Bone marrow (tissue), 2 donors: ENCODE measurements around the gene P4HA2.
"Not testable (repeated sequence)": the region's sequence is repeated elsewhere in the genome, so short reads cannot be mapped to it uniquely, and the experiment has no call there.

Experiments used
- DNase-seq, 2 donors: peaks; one replicate each; lab custom pipeline; 2025; lab: John Stamatoyannopoulos, UW

P4HA2 gene

DNA sequence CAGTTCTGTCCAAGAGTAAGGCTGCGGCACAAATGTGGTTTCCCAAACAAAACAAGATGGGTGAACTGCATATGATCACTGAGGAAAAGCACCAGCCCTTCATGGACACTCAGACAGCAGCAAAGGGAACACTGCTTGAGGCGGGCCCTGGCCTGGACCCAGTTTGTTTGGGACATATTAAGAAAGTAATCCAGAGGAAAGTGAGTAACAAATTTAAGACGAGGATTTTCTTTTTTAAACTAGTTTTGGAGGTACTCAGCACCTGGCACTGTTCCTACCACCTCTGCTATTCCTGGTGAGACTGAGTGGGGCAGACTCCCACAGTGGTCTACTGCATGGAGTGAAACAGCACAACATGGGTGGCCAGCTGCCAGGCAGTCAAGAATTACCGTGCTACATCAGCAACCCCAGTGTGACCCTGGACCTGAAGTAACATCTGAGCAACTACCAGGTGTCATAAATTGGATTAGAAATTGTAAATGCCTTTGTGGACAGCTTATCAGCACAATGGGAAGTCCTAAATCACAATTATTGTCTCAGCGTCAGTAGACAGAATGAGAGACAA is 28.5 kb downstream of the P4HA2 start:
- DNase-seq, result no peak

- no peak for DNase-seq
Measured at GRCh38 chr5:132198571-132198970, 29.1 kb downstream of the P4HA2 start.

DNA sequence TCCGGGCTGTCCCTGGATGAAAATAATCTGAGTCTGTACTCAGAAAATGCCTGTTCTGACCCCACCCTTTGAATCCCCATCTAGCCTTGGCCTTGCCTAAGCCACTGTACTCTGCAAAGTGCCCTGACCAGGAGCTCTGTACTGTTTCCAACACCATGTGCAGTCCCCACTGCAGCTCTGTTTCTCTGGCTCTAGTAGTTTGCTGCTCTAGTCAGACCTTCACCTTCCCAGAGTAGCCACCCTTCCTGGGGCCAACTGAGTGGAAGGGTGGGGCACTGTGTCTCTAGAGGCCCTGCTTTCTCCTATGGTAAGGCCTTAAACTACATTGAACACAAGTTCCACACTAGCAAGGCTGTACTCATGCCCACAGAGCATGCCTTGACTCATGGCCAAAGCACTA is 31.9 kb downstream of the P4HA2 start:
- DNase-seq, result no peak

DNA sequence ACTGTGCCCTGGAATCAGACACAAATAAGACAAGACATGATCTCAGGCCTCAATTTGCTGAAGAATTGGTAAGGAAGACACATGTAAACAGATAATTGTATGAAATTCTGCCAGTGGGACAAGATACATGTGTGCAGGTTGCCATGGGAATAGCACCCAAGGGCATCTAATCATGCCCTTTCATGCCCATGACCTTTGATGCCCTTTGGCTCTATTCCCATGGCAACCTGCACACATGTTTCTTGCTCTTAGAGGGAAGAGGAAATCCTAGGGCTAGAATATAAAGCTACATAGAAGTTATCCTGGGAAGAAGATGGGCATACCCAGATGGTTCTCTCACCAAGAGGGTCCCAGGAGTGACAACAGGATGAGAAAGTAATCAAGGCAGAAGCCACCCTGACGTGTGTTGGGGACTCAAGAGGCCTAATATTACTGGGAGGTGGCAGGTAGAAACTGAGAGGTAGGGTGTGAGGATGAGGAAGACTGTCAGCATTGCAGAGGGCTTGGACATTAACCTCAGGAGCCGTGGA is 34.4 kb downstream of the P4HA2 start:
- DNase-seq, result no peak

DNA sequence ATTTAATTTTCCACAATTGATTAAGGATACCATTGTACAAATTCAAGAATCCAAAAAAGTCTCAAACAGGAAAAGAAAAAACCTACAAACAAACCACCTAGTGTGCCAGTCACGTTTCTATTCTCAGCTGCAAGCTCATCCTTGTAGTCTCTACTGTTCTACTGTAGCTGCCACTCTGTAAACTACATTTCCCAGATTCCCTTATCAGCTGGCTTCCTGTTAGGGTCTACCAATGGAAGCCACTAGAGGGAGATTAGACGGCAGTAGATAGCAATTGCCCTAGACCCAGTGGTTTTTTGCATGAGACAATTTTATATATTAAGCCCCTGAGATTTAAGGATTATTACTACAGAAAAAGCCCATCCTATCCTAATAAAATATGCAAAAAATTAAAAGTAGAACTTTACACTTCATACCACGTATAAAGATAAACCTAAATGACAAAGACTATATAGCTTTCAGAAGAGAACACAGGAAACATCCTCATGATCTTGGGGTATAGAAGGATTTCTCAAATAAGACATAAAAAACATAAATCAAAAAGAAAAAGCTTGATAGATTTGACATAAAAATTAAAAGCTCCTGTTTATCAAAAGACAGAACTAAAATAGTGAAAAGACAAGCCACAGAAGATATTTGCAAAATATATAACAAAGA is 37.4 kb downstream of the P4HA2 start:
- peak in 1 of 2 donors; percentile 73 for DNase-seq

DNA sequence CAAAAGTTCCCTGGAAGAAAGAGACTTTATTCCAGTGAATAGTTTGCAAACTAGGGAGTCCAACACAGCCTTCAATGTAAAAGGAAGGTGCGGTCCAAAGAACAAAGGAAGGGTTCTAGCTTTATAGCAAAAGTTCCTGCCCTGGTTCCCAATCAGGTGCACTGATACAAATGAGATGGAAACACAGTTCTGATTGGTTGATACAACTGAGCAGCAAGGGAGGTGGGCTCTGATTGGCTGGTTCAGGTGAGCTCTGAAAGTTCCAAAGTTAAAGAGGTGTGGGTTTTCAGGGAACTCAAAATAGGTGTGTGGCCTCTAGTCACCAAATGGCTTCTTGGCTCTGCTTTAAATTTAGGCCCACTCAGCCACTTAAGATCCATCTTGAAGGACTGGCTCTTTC is 43.1 kb downstream of the P4HA2 start:
- DNase-seq, result no peak

DNA sequence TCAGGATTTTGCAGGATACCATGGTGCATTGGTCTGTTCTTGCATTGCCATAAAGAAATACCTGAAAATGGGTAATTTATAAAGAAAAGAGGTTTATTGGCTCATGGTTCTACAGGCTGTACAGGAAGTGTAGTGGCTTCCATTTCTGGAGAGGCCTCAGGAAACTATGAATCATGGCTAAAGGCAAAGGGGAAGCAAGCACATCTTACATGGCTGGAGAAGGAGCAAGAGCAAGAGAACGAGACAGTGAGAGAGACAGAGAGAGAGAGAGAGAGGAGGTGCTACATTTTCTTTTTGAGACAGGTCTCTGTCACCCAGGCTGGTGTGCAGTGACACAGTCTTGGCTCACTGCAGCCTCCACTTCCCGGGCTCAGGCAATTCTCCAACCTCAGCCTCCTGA is 43.9 kb downstream of the P4HA2 start:
- no peak for DNase-seq

DNA sequence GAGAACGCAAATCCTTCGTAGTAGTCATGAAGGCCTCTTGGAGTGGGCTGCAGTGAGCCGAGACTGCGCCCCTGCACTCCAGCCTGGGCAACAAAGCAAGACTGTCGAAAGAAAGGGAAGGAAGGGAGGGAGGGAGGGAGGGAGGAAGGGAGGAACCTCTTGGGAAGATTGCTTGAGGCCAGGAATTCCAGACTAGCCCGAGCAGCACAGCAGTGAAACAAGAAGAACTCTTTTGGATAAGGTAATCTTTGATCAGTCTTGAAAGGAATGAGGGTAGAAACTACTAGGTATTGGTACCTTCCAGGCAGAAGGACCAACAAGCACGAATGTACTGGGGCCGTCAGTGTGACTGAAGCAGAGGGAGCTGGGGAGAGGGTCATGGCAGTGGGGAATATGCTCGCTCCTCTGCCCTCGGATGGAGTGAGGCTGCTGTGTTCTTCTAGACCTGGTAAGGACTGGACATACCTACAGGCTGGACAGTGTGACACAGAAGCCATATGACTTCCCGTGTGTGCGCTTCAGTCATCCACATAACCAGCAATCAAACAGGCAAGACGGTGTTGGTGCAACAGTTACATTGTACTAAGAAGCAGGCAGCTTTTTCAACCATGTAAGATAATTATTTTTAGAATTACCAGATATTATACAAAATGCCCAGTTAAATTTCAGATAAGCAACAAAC is 45.2 kb downstream of the P4HA2 start:
- DNase-seq, result no peak

- no peak for DNase-seq
Measured at GRCh38 chr5:132181011-132181629, 46.5 kb downstream of the P4HA2 start.

DNA sequence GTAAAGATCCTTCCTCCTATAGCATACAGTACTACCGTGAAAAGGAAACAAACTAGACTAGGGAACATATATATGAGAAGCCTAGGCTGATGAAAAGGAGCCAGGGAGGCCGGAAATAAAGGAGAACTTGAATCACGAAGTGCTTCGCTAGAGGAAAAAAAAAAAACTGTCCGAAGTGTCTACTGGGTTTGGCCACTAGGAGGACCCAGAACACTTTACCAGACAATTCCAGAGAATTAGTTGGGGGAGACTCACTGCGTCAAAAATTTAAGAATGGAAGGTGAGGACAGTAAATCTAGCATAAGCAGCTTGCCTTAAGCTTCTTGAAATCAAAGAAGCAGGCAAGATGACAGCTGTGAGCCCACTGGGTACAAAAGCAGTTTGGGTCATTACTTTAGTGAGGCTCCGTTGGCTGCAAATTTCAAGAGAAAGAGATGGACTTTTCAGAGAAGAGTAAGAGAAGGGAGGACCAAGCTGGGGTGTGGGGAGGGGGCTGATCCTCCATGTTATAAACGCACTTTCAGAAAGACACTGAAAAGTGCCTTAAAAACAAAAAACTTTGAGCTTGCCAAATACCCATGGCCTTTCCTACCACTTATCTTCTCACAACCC is 47.4 kb downstream of the P4HA2 start:
- no peak for DNase-seq

DNA sequence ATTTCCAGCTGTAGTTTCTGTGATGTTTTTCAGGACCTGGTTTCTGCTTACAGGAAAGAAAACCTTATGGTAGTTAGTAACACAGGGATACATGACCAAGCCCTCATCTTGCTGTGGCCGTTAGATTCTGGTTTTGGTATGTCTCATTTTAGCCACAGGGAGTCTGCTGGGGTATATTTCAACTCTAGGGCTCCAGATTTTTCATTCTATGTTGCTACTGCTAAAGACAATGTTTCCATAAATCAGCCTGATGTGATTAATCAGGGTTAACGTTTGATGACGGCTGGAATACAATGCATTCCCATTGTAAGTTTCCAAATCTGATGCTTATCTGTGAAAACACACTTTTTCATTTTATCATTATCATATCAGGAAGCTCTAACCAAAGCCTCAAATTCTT is 48.2 kb downstream of the P4HA2 start:
- no peak for DNase-seq

DNA sequence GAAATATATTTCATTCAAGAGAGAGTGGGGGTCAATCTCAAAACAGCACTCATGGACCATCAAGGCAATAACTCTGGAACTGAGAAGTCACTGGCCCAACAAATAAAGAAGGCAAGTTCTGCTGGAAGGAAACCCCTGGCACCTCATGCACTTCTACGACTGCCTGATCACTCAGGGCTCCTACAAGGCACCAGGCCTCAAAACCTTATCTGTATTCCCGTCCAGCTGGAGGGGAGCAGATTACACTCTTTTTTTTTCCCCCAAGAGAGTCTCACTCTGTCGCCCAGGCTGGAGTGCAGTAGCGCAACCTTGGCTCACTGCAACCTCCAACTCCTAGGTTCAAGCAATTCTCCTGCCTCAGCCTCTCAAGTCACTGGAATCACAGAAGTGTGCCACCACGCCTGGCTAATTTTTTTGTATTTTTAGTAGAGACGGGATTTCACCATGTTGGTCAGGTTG is 49.9 kb downstream of the P4HA2 start:
- no peak for DNase-seq

DNA sequence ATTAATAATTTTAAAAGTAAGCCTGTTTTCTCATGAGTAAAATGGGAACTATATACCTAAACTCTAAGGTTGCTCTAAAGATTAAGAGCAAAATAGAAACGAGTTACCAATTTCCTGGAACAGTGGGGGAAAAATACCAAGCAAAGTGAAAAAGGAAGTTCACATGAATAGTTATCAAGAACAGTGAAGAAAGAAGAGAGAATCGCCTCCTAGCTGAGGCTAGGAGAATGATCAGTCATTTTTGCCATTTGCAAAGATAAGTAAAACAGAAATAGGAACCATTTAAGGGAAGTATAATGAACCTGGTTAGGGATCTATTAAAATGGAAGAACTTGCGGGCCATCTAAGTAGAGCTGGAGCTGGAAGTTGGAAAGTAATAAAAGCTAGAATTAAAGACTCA is 50.7 kb downstream of the P4HA2 start:
- DNase-seq, result peak in 1 of 2 donors; percentile 56

DNA sequence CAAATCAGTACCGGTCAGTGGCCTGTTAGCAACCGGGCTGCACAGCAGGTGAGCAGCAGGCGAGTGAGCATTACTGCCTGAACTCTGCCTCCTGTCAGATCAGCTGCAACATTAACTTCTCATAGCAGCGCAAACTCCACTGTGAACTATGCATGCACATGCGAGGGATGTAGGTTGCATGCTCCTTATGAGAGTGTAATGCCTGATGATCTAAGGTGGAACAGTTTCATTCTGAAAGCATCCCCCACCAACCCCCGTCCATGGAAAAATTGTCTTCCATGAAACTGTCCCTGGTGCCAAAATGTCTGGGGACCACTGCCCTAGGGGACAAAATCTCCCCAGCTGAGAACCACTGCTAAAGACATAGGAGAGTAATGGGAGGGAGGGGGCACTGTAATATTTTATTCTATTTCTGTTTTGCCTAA is 51.1 kb downstream of the P4HA2 start:
- no peak for DNase-seq

DNA sequence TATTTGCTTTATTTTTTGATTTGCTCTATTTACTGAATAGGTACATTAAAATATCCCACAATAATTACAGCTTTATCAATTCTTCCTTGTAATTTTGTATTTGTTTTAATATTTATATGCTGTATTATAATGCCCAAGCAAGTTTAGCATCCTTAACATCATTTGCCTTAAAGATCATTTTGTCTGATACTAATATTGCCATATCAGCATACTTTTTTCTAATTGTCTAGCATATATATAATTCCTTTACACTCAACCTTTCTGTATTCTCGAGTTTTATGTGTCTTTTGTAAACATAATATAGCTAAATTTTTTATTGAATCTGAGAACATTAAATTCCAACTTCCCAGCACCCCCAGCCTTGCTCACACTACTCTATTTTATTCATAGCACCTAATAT is 64.7 kb downstream of the P4HA2 start:
- DNase-seq, result no peak

DNA sequence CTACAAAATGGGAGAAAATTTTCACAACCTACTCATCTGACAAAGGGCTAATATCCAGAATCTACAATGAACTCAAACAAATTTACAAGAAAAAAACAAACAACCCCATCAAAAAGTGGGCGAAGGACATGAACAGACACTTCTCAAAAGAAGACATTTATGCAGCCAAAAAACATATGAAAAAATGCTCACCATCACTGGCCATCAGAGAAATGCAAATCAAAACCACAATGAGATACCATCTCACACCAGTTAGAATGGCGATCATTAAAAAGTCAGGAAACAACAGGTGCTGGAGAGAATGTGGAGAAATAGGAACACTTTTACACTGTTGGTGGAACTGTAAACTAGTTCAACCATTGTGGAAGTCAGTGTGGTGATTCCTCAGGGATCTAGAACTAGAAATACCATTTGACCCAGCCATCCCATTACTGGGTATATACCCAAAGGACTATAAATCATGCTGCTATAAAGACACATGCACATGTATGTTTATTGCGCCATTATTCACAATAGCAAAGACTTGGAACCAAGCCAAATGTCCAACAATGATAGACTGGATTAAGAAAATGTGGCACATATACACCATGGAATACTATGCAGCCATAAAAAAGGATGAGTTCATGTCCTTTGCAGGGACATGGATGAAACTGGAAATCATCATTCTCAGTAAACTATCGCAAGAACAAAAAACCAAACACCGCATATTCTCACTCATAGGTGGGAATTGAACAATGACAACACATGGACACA is 65.9 kb downstream of the P4HA2 start:
- not testable (repeated sequence) for DNase-seq

DNA sequence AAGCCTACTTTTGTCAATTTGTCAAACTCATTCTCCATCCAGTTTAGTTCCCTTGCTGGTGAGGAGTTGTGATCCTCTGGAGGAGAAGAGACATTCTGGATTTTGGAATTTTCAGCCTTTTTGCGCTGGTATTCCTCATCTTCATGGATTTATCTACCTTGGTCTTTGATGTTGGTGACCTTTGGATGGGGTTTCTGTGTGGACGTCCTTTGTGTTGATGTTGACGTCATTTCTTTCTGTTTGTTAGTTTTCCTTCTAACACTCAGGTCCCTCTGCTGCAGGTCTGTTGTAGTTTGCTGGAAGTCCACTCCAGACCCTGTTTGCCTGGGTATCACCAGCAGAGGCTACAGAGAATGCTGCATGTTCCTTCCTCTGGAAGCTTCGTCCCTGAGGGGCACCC is 71.2 kb downstream of the P4HA2 start:
- no peak for DNase-seq

DNA sequence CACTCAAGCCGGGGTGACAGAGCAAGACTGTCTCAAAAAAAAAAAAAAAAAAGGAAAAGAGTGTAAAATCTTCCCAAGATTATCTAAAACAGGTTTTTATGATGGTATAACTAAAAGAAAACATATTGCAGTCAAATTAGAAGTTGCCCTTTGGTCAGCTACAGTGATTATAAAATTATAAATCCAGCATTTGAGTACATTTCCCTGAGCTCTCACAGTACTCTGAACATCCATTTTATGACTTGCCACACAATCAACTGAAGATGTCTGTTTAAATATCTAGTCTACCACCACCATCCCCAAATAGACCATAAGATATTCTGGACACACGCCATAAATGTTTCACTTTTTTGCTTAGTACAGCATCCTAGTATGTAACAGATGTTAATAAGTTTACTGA is 77.1 kb downstream of the P4HA2 start:
- DNase-seq, result no peak

DNA sequence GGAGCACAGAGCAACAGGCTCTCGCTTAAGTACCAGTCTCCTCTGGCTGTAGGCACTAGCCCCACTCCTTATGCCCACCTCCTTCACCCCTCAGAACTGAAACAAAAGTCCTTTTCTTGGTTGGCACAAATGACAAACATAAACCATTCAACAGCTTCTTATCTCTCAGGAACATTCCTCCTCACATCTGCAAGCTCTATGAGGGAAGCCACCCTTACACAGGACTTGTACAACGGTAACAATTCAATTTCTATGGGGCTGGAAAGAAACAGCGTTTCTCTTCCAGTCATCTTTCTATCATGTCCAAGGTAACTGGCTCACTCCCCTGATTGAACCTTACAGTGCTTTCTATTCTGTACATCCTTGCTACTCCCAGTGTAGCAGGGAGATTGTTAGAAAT is 80.0 kb downstream of the P4HA2 start:
- DNase-seq, result no peak

GRCh38 chr5:132145326-132145725 is 82.3 kb downstream of the P4HA2 start:
- not testable (repeated sequence) for DNase-seq

GRCh38 chr5:132143148-132143547 is 84.5 kb downstream of the P4HA2 start:
- no peak for DNase-seq

- DNase-seq, result no peak
Measured at GRCh38 chr5:132142459-132142858, 85.2 kb downstream of the P4HA2 start.
